ENCODE measurements around the gene ZKSCAN7.
A peak's percentile ranks its signal among the peaks of the same experiment; 100 is the strongest.
"Not testable (repeated sequence)": the region's sequence is repeated elsewhere in the genome, so short reads cannot be mapped to it uniquely, and the experiment has no call there.

ZKSCAN7 gene

DNA sequence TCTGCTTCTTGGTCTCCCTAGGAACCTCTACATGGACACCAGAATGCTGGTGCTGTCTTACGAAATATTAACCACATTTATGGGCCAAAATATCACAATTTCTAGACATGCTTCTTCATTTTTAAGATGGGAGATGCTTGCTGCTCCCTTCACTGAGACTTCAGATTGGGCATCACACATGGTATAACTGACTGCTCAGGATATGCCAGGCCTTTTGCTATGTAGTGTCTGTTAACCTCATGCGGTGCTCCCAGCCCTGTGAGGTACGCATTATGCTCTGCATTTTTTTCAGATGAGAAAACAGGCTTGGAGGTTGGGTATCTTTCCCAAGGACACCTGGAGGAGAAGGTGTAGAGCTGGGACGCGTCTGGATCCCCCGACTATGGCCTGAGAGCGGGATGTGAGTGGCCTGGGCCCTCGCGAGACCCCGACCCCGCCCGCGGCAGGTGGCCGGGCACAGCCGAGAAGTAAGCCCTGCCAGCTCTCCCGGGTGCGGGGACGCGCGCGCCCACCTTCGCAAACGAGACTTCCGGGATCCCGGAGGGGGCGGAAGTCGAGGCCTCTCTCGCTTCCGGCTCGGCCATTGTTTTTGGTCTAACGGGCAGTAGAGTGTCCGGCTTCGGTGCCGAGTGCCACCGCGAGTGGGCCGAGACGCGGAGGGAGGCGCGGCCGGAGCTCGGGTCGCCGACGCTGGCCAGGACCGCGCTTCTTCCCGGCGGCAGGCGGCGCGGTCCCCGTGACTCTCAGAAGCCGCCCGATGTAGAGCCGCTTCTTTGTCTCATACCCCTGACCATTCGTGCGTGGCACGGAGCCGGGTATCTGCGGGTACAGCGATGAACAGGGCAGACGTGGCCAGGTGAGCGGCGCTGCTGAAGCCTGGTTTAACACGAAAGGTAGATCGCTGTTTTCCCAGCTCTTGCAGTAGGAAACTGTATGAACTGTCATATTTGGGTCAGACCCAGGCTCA lies at the start of gene ZKSCAN7:
Gene ZKSCAN7, plus strand, starts transcription at position 568 of the 967 bp plus-strand sequence. CDS start 1,855 bp downstream, outside the sequence.
- peak; percentile 74 for DNase-seq

- DNase-seq, result no peak
Measured at GRCh38 chr3:44506556-44506955, 48.4 kb upstream of the ZKSCAN7 start.

DNA sequence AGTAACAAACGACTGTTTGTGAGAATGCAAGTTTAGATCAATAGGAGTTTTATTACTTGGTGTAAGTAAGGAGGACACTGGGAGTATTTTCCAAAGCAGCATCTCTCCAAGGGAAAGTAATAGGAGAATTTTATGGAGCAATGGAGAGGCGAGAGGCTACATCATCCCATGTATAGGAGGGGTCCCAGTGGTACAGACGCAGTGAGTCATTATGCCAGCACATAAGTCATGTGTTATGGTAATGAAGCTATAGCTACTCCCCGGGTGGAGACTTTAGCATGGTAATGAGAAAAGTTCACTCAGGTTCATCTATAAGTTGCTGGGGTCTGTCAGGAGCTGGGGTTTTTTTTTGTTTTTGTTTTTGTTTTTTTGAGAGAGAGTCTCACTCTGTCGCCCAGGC lies 48.0 kb upstream of the ZKSCAN7 start:
- DNase-seq, result no peak

GRCh38 chr3:44509393-44509921 lies 45.5 kb upstream of the ZKSCAN7 start:
- no peak for DNase-seq

GRCh38 chr3:44510000-44510368 lies 45.0 kb upstream of the ZKSCAN7 start:
- DNase-seq, result no peak

- no peak for DNase-seq
Measured at GRCh38 chr3:44511238-44511566, 43.8 kb upstream of the ZKSCAN7 start.

DNA sequence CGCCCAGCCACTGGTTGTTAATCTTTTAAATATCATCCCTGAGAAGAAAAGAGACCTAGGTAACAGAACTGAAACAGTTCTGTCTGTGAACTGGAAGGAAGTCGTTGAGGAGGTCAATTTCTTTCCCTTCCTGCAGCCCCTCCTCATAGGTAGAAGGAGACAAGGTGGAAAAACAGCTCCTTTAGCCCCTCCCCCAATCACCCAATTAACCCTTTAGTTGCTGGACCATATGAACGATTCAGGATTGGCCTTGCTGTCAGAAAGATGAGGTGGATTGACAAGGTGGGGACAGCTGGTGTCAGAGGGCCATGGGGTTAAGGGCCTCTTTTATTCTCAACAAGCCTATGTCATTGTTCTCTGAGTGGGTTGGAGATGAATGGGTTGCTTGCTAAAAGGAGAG lies 41.5 kb upstream of the ZKSCAN7 start:
- no peak for DNase-seq

GRCh38 chr3:44516230-44516629 lies 38.8 kb upstream of the ZKSCAN7 start:
- DNase-seq, result no peak

DNA sequence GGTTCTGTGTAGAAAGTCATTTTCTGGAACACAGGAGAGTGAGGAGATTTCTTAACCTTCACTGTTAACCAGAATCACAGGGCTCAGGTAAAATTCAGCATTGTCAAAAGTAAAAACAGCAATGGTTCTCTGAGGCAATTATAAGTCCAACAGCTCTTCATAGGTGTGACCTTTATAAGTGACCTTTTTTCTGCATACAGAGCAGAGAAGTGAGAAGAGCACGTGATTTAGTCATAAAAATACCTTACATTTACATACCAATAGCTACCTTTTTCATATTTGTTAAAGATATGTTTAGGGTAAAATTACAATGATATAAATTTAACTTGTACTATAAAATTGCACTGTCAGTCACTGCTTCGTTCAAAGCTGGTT lies 36.2 kb upstream of the ZKSCAN7 start:
- DNase-seq, result no peak

GRCh38 chr3:44521721-44522120 lies 33.3 kb upstream of the ZKSCAN7 start:
- DNase-seq, result no peak

DNA sequence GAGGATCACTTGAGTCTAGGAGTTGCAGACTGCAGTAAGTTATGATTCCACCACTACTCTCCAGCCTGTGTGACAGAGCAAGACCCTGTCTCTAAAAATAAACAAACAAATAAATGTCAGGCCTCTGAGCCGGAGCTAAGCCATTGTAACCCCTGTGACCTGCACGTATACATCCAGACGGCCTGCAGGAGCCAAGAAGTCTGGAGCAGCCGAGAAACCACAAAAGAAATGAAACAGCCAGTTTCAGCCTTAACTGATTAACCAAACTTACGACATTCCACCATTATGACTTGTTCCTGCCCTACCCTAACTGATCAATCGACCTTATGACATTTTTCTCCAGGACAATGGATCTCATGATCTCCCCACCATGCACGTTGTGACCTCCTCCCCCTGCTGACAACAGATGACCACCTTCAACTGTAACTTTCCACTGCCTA lies 32.5 kb upstream of the ZKSCAN7 start:
- no peak for DNase-seq

DNA sequence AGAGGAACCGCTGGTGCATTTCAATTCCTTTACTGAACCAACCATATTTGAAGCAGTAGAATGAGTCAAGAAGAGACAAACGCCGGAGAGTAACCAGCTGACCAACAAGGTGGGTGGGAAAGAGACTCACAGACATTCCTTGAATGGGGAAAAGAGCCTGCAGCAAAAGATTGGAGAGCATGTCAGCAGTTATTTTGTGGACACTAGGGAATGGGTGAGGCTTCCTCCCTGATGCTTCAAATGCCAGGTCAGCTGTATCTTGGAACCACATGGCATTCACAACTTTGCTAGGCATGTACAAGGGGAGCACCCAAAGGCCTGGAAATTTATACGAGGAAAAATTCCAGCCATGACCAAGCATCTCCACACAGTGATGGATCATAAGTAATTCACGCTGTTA lies 29.9 kb upstream of the ZKSCAN7 start:
- no peak for DNase-seq

DNA sequence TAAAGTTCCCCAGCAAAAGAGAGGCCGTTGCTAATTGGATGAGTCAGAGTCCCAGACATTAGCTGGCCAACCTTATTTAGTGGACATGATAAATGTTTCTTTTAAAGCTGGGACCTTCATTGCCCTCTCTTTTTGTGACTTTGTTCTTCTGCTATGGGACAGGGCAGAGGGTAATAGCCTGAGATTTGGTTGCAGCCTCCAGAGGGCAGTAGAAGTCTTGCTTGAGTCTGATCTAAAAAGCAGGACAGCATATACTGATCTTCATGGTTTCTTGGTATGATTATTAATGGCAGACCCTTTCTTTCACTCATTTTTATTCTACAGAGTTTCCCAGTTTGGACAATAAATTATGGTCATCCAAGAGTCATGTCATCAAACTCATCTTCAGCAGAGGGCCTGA lies 25.1 kb upstream of the ZKSCAN7 start:
- DNase-seq, result peak; percentile 15

DNA sequence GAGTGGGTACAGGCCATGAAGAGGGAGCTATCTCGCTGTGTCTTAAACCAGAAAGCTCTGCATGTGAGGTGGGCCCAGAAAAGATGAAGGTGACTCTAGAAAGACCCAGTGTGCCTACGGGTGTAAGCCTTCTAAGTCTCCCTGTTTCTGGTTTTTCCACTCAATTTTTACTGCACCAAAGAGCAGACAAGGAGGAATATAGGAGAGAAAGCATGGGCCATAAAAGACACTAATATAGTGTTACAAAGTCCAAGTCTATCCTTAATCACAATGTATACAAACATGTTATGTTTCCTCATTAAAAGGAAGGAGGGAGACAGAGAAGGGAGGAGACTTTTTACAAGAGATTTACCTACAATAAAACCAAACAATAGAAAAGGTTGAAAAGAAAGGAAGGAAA lies 24.1 kb upstream of the ZKSCAN7 start:
- DNase-seq, result no peak

GRCh38 chr3:44534659-44535058 lies 20.3 kb upstream of the ZKSCAN7 start:
- not testable (repeated sequence) for DNase-seq

DNA sequence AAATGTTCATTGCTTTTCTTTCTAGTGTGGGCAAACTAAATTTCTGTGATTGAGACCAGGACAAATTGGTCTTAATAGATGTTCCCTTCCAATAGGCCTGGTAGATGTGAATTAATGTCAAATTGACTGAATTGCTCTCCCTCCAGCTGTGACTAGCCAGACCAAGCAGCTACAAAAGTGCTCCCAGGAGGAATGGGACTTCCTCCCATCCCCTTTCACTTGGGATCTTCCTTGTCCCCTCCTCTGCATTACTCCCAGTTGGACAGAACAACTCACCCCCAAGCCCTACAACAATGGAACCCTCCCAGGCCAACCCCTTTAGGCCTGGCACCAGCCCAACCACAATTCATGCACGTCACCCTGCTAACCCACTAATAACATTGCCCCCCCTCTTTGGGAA lies 19.6 kb upstream of the ZKSCAN7 start:
- DNase-seq, result no peak

GRCh38 chr3:44544811-44545210 lies 10.2 kb upstream of the ZKSCAN7 start:
- DNase-seq, result not testable (repeated sequence)

DNA sequence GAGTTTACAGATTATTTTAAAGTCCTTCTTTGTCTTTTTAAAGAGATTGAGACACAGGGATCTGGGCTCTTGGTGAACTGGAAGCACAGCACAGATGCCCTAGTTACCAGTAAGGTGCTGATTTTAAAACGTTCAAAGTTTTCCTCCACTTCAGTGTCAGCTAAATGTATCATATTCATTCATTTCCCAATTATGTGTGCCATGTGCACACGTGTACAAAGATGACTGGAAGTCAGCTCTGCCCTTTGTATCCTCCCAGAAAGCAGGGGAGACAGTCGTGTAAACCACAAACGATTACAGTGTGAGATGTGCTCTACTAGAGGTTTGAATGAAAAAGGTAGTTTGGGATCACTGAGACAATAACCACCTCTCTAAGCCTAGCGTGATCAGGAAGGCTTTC lies 730 bp downstream of the ZKSCAN7 start:
- DNase-seq, result no peak

DNA sequence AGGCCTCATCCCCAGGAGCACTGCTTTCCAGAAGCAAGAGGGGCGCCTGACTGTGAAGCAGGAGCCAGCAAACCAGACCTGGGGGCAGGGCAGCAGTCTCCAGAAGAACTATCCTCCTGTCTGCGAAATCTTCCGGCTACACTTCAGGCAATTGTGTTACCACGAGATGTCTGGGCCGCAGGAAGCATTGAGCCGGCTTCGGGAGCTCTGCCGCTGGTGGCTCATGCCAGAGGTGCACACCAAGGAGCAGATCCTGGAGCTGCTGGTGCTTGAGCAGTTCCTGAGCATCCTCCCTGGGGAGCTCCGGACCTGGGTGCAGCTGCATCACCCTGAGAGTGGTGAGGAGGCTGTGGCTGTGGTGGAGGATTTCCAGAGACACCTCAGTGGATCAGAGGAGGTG lies 2.1 kb downstream of the ZKSCAN7 start:
- no peak for DNase-seq

GRCh38 chr3:44561076-44561475 lies 6.1 kb downstream of the ZKSCAN7 start:
- DNase-seq, result no peak

GRCh38 chr3:44562147-44562546 lies 7.2 kb downstream of the ZKSCAN7 start:
- DNase-seq, result no peak

GRCh38 chr3:44568561-44568960 lies 13.6 kb downstream of the ZKSCAN7 start:
- no peak for DNase-seq

- no peak for DNase-seq
Measured at GRCh38 chr3:44571024-44571423, 16.0 kb downstream of the ZKSCAN7 start.

GRCh38 chr3:44576613-44577012 lies 21.6 kb downstream of the ZKSCAN7 start:
- no peak for DNase-seq
